Stimulated activated CD8-positive, alpha-beta memory T cell treated with anti-CD3 and anti-CD28 coated beads, Interleukin-2, amount 100 ng/mL, for 1 hour (primary cell): ENCODE results near the gene TMEM207.

Source experiments
- DNase-seq, 2 donors: peaks; one replicate each; pipeline ENCODE4 v3.0.0-alpha.2; 2020; ENCODE audit warnings: low read depth in 2 of 2

Gene TMEM207

DNA sequence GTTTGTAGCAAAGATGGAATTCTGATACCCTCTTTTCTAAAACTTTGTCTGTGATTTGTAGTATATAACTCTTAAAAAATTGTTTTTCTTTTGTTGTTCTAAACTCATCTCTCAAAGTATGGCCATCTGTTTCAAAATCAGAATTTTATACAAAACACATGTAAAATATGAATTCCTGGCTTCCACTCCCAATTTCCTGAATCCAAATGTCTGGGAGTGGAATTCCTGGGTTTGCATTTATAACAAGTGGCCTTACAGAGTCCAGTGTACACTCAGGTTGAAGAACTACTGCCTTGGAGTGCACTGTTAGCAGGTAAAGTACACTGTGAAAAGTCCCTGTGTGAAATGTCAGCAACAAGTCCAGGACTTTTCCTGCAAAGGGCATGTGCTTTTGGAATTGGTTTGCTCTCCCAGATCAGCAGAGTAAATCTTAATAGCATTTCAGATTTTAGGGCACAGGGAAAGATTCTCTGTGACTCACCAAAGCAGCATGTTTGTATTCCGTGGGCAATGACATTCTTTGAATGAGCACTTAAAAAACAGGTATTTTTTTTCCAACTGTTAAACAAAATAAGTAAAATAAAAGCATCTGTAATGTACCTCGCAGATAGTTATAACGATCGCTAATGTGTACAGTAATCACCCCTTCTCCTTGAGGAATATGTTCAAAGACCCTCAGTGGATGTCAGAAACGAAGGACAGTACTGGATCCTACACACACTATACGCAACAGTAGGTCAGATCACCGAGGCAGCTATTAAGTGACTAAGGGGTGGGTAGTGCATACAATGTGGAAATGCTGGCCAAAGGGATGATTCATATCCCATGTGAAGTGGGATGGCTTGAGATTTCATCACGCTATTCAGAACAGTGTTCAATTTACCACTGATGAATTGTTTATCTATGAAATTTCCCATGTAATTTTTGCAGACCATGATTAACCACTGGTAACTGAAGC is 63.7 kb downstream of the TMEM207 start:
- no peak for DNase-seq

DNA sequence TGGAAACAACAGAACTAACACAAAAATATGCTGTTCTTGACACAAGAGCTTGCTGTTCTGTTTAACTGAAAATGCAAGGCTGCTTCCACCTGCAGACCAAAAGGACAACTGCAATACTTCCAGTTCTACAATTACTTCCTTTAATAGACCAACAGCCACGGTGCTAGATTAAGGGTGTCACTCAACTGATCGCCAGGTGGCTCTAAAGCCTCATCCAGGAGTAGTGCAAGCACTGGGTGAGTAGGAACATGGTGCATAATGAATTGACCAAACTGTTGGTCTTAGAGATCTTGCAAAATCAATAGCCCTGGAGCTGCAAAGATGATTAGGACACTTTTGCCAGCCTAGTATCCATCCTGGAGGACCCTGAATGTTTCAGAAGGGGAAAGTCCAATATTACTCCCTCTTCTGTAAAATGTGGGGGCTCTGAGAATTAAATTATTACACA is 65.4 kb downstream of the TMEM207 start:
- no peak for DNase-seq

DNA sequence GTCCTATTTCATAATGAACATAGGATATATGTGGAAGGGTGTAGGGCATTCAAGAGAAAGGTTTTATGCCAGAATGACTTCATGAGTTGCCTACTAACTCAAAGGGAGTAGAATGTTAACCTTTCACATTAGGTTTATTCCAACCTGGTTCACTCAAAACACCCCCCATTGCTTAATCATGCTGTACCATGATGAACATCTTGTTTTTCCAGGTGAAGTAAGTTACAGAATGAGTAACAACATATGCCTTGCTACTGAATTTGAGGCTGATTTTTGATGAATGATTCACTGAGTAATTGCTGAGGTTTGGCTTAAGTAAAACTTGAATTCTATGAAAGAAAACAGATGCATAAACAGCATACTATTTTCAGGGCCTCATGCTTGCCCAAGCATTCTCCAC is 67.6 kb downstream of the TMEM207 start:
- DNase-seq, result no peak

DNA sequence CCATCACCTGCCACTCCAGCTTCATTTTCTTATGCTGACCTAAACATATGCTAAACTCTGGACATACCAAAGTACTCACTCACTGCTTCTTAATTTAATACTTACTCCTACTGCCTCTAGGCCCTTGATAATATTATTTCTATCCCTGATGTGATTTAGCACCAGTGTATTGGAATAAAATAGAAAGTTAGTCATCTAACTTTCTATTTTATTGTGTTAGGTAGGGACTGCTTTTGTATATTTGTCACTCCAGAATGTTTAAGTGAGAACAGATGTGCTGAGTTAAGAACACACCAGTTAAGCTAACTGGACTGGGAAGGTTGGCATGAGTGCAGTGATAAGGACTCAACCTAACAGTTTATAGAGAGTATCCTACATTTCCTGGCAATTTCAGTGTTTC is 68.3 kb downstream of the TMEM207 start:
- DNase-seq, result no peak

DNA sequence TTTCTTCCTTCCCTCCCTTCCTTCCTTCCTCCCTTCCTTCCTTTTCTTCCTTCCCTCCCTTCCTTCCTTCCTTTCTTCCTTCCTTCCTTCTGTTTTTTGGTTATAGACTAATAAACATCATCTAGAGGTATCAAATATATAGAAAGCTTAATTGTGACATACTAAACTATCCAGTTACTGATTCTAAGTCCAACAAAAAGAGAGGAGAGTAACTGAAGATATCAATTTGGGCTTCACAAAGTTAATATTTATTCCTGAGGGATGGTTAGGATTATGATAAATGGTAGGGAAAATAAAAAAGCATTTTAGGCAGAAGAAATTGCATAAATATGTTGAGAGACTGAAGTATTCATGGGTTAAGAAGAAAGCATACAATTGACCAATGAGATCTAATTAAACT is 69.5 kb downstream of the TMEM207 start:
- no peak for DNase-seq
